Measurements from ENCODE around the gene BEND7.

Gene BEND7

GRCh38 chr10:13462551-13462950, 66.3 kb downstream of the BEND7 start:
- no peak overlapping the region for H3K4me3 ChIP-seq (ENCODE audit: low read depth, low read length)
- TF ChIP-seq MYC (IDR thresholded peaks at IDR 0.05; ENCODE audit: low read depth, low read length) (no peak), MAX (IDR thresholded peaks at IDR 0.05; ENCODE audit: low read depth, low read length) (no peak)
- DNase-seq (ENCODE audit: low read depth): no peak

- no peak for TF ChIP-seq MAX (IDR thresholded peaks at IDR 0.05; ENCODE audit: low read depth, low read length)
- no peak for TF ChIP-seq CTCF (IDR thresholded peaks at IDR 0.05; ENCODE audit: low read depth, low read length)
- TF ChIP-seq POLR2A (IDR thresholded peaks at IDR 0.05; ENCODE audit: extremely low read depth, insufficient read length): no peak
- TF ChIP-seq MYC (IDR thresholded peaks at IDR 0.05; ENCODE audit: low read depth, low read length): no peak
- peak; percentile 28 for DNase-seq (ENCODE audit: low read depth)
- no peak overlapping the region for H3K4me3 ChIP-seq (ENCODE audit: low read depth, low read length)
Observed at GRCh38 chr10:13458687-13459012, 70.2 kb downstream of the BEND7 start.

GRCh38 chr10:13457958-13458686, 70.7 kb downstream of the BEND7 start:
- no peak overlapping the region for H3K4me3 ChIP-seq (ENCODE audit: low read depth, low read length)

GRCh38 chr10:13453896-13454295, 74.9 kb downstream of the BEND7 start:
- TF ChIP-seq MYC (IDR thresholded peaks at IDR 0.05; ENCODE audit: low read depth, low read length): no peak
- TF ChIP-seq CTCF (IDR thresholded peaks at IDR 0.05; ENCODE audit: low read depth, low read length): no peak
- peak; percentile 35; the same call in 1 of the 2 replicates for TF ChIP-seq MAX (IDR thresholded peaks at IDR 0.05; ENCODE audit: low read depth, low read length)
- no peak for TF ChIP-seq POLR2A (IDR thresholded peaks at IDR 0.05; ENCODE audit: extremely low read depth, insufficient read length)
- peak; percentile 33 for DNase-seq (ENCODE audit: low read depth)
- no peak overlapping the region for H3K4me3 ChIP-seq (ENCODE audit: low read depth, low read length)

More at GRCh38 chr10:13457958-13458686, 70.7 kb downstream of the BEND7 start:
- DNase-seq (ENCODE audit: low read depth): no peak
- TF ChIP-seq CTCF (IDR thresholded peaks at IDR 0.05; ENCODE audit: low read depth, low read length) (no peak), POLR2A (IDR thresholded peaks at IDR 0.05; ENCODE audit: extremely low read depth, insufficient read length) (no peak), MYC (IDR thresholded peaks at IDR 0.05; ENCODE audit: low read depth, low read length) (no peak), MAX (IDR thresholded peaks at IDR 0.05; ENCODE audit: low read depth, low read length) (no peak)

- peak; percentile 1 for DNase-seq (ENCODE audit: low read depth)
- TF ChIP-seq MAX (IDR thresholded peaks at IDR 0.05; ENCODE audit: low read depth, low read length): no peak
- no peak for TF ChIP-seq MYC (IDR thresholded peaks at IDR 0.05; ENCODE audit: low read depth, low read length)
- TF ChIP-seq CTCF (IDR thresholded peaks at IDR 0.05; ENCODE audit: low read depth, low read length): no peak
- TF ChIP-seq POLR2A (IDR thresholded peaks at IDR 0.05; ENCODE audit: extremely low read depth, insufficient read length): no peak
- no peak overlapping the region for H3K4me3 ChIP-seq (ENCODE audit: low read depth, low read length)
Observed at GRCh38 chr10:13450069-13450468, 78.7 kb downstream of the BEND7 start.

GRCh38 chr10:13449296-13449695, 79.5 kb downstream of the BEND7 start:
- H3K4me3 ChIP-seq (ENCODE audit: low read depth, low read length): no peak overlapping the region
- DNase-seq (ENCODE audit: low read depth): no peak
- TF ChIP-seq POLR2A (IDR thresholded peaks at IDR 0.05; ENCODE audit: extremely low read depth, insufficient read length) (no peak), MAX (IDR thresholded peaks at IDR 0.05; ENCODE audit: low read depth, low read length) (no peak)

Measured in NB4 (cell line).